Rectal smooth muscle tissue (tissue), 1 donor: ENCODE measurements around the gene RAB13.

Experiments used
- H3K27ac ChIP-seq: one replicate; pipeline ENCODE4 v1.7.0; 2013; ENCODE audit warnings: low read depth, low read length, inconsistent platforms
- H3K27me3 ChIP-seq: one replicate; pipeline ENCODE4 v1.7.0; 2013; ENCODE audit warnings: low read length; ENCODE audit not compliant: control insufficient read depth, insufficient read depth
- H3K36me3 ChIP-seq: one replicate; pipeline ENCODE4 v1.7.0; 2013; ENCODE audit warnings: low read length; ENCODE audit not compliant: control insufficient read depth, insufficient read depth
- H3K4me1 ChIP-seq: one replicate; pipeline ENCODE4 v1.7.0; 2013; ENCODE audit warnings: low read length; ENCODE audit not compliant: control insufficient read depth, insufficient read depth
- H3K4me3 ChIP-seq: one replicate; pipeline ENCODE4 v1.7.0; 2013; ENCODE audit warnings: low read length
- H3K9ac ChIP-seq: one replicate; pipeline ENCODE4 v1.7.0; 2013; ENCODE audit warnings: low read length

RAB13 gene

DNA sequence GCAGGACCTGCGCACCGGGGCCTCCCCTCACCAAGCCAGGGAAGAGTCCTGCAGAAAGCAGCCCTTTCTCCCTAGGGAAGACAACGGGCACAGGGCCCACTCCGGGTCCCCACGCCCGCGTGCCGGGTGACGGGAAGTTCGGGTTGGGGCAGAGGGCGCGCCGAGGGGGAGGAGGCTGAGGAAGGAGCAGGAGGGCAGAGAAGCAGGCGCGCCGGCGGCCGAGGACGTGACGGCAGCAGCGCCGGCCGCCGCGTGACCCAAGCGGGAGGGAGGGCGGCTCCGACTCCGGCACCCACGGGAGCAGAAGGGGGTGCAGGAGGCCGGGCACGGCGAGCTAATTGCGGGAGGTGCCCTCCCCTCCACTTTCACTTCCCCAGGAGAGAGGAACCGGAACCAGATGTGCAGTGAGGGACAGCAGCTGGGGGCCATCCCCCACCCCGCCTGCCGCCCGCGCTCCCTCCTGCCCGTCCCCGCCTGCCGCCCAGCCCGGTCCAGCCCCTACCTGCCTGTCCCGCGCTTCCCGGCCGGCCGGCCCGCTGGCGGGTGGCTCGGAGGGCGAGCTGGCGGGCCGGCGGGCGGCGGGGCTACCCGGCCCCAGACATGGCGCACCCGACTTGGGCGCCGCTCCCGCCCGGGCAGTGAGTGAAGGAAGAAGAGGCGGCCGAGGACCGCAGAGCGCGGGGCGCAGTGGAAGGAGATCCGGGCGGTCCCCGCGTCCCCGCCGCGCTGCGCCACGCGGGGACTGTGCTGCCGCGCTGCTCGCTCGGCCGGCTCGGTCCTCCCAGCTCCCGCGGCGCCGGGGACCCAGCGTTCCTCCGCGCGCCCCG, 40.1 kb downstream of the RAB13 start:
- Histone ChIP-seq H3K27me3 (no peaks in the 10 kb centered on the region), H3K27ac (peak overlapping the region; percentile 88), H3K36me3 (peaks cover 41% of the 10 kb centered on the region), H3K4me3 (peak overlapping the region; percentile 70), H3K4me1 (peaks cover 9% of the 10 kb centered on the region), H3K9ac (peak overlapping the region; percentile 79)

- H3K4me1 ChIP-seq, result peaks cover 9% of the 10 kb centered on the region
Measured at GRCh38 chr1:153945131-153945794, 40.9 kb downstream of the RAB13 start.

DNA sequence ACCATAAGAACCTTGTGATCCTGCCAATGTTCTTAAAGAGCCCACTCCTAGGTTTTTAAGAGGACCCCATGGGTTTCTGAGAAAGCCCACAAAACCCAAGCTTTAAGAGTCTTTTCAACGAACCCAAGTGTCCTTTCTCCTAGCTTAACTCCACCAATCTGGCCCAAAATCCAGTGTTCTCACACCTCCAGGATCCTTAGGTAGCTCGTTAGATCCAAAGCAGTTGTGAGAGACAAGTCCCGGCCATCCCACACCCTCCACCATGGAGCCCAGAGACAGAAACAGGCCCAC, 41.4 kb downstream of the RAB13 start:
- H3K9ac ChIP-seq, result peak overlapping the region; percentile 18
- H3K4me1 ChIP-seq, result peaks cover 9% of the 10 kb centered on the region
- H3K36me3 ChIP-seq, result peaks cover 39% of the 10 kb centered on the region
- peak overlapping the region; percentile 70 for H3K4me3 ChIP-seq
- H3K27ac ChIP-seq, result peak overlapping the region; percentile 88
- H3K27me3 ChIP-seq, result no peaks in the 10 kb centered on the region

More at GRCh38 chr1:153945131-153945794, 40.9 kb downstream of the RAB13 start:
- H3K36me3 ChIP-seq, result peaks cover 42% of the 10 kb centered on the region
- H3K27ac ChIP-seq, result peak overlapping the region; percentile 88
- peak overlapping the region; percentile 70 for H3K4me3 ChIP-seq
- no peaks in the 10 kb centered on the region for H3K27me3 ChIP-seq
- H3K9ac ChIP-seq, result peak overlapping the region; percentile 79

GRCh38 chr1:153944005-153944826, 41.9 kb downstream of the RAB13 start:
- no peak overlapping the region for H3K9ac ChIP-seq
- H3K27me3 ChIP-seq, result no peaks in the 10 kb centered on the region
- H3K4me3 ChIP-seq, result peak overlapping the region; percentile 70
- H3K4me1 ChIP-seq, result peaks cover 9% of the 10 kb centered on the region
- peak overlapping the region; percentile 88 for H3K27ac ChIP-seq
- H3K36me3 ChIP-seq, result peaks cover 40% of the 10 kb centered on the region

DNA sequence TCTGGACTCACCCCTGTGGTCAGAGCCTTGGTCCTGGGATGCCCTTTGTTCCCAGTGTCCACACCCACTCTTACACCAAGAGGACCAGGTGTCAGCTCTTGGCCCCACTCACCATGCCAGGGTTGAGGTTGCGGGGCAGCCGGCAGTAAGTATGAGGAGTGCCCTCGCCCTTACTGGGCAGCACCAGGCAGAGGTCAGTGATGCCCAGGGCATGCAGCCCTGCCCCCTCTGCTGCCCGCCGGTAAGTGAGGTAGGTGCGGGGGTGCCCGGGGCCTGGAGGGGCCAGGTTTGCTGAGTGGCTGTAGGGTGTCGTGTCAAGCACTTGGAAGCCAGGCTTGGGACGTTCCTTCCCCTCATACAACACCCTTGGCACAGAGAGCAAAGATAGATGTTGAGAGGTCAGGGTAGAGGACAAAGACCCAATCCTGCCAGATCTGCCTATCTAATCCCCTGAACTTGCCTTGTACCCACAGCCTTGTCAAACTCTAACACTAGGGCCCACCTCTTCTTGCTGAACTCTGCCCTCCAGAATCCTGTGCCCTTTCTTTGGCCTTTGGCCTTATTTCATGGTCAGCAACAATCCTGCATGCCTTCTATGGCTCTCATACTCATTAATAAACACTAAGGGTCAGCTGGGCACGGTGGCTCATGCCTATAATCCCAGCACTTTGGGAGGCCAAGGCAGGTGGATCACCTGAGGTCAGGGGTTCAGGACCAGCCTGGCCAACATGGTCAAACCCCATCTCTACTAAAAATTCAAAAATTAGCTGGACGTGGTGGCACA, 43.2 kb downstream of the RAB13 start:
- no peak overlapping the region for H3K9ac ChIP-seq
- peaks cover 32% of the 10 kb centered on the region for H3K36me3 ChIP-seq
- no peak overlapping the region for H3K4me3 ChIP-seq
- no peak overlapping the region for H3K27ac ChIP-seq
- peaks cover 9% of the 10 kb centered on the region for H3K4me1 ChIP-seq
- no peaks in the 10 kb centered on the region for H3K27me3 ChIP-seq

DNA sequence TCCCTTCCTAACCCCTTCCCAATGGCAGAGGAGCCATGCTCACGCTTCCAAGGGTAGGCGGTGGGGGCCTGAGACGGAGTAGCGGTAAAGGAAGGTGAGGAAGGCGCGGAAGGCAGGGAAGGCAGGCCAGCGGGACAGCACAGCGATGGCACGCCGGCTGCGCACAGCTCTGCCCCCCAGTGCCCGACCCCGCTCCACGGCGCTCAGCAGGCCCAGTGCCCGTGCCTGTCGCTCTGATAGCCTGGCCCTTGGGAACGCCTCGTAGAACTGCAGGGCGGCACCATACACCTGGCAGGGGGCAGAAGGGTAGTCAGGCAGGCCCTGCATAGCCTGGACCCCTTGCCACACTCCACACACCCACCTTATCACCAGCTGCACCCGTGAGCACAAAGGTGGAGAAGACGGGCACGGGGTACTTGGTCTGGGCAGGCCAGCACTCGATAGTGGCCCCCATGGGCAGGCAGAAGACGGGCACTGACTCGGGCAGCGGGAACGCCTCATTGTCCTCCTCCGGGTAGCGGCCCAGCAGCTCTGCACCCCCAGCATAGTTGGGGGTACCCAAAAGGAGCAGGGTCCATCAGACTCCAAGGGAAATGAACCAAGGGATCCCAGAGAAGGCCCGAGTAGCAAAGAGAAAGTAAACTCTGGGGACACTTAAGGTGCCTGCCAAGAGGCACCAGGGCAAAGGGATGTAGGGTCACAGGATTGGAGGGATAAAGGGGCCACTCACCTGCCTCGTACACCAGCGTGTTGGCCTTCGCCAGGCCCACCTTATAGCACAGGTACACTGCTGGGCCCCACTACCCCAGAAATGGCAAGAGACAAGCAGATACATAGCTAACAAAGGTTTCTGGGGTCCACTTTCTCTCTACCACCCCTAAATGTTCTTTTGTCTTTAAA, 44.1 kb downstream of the RAB13 start:
- Histone ChIP-seq H3K9ac (no peak overlapping the region), H3K4me3 (no peak overlapping the region), H3K27me3 (no peaks in the 10 kb centered on the region), H3K4me1 (peaks cover 9% of the 10 kb centered on the region), H3K36me3 (peaks cover 39% of the 10 kb centered on the region), H3K27ac (no peak overlapping the region)

DNA sequence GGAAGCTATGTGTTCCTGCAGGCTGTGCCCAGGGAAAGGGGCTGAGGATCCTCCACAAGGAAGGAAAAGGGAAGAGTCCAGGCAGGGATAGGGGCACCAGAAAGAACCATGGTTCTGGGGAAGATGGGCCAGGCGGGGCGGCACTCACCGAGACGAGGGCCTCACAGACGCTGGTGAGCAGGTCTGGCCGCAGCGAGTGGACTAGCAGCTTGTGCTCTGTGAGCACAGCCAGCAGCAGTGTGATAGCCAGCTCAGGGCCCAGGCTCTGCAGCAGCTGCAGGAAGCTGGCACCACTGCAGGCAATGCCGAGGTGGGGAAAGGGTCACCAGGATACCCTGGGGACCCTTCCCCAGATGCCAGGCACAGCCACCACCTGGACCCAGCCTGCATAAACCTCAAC, 45.4 kb downstream of the RAB13 start:
- H3K27ac ChIP-seq, result no peak overlapping the region
- H3K27me3 ChIP-seq, result no peaks in the 10 kb centered on the region
- H3K4me3 ChIP-seq, result no peak overlapping the region
- H3K36me3 ChIP-seq, result peaks cover 52% of the 10 kb centered on the region
- peaks cover 7% of the 10 kb centered on the region for H3K4me1 ChIP-seq
- no peak overlapping the region for H3K9ac ChIP-seq

DNA sequence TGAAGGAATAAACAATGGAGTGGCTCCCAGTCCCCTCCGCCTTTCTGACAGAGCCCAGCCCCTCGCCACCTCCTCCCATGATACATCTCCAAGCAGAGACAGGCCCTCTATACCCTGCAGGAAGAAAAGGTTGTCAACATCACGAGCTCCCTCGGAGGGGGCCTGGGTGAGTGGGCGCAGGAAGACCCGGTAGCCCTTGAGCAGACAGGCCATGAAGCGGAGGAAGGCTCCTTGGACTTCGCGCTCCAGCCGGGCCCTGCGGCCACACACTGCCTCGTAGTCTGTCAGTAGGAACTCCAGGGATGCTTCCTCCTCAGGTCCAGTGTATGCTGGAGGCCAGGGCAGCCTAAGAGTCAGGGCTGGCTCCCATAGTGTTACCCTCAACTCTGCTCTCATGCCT, 46.7 kb downstream of the RAB13 start:
- no peak overlapping the region for H3K4me3 ChIP-seq
- no peak overlapping the region for H3K9ac ChIP-seq
- H3K4me1 ChIP-seq, result no peaks in the 10 kb centered on the region
- H3K36me3 ChIP-seq, result peaks cover 61% of the 10 kb centered on the region
- H3K27ac ChIP-seq, result no peak overlapping the region
- no peaks in the 10 kb centered on the region for H3K27me3 ChIP-seq

GRCh38 chr1:153938996-153939395, 47.1 kb downstream of the RAB13 start:
- Histone ChIP-seq H3K36me3 (peaks cover 61% of the 10 kb centered on the region), H3K27ac (no peak overlapping the region), H3K27me3 (no peaks in the 10 kb centered on the region), H3K9ac (no peak overlapping the region), H3K4me1 (no peaks in the 10 kb centered on the region), H3K4me3 (no peak overlapping the region)

GRCh38 chr1:153937331-153937730, 48.8 kb downstream of the RAB13 start:
- H3K9ac ChIP-seq, result no peak overlapping the region
- H3K27me3 ChIP-seq, result no peaks in the 10 kb centered on the region
- no peak overlapping the region for H3K27ac ChIP-seq
- no peaks in the 10 kb centered on the region for H3K4me1 ChIP-seq
- H3K36me3 ChIP-seq, result peaks cover 57% of the 10 kb centered on the region
- H3K4me3 ChIP-seq, result no peak overlapping the region

GRCh38 chr1:153936011-153936802, 49.9 kb downstream of the RAB13 start:
- Histone ChIP-seq H3K27ac (no peak overlapping the region), H3K4me1 (no peaks in the 10 kb centered on the region), H3K4me3 (no peak overlapping the region), H3K9ac (no peak overlapping the region), H3K27me3 (no peaks in the 10 kb centered on the region), H3K36me3 (peaks cover 57% of the 10 kb centered on the region)
